Epithelial cell of esophagus (primary cell): ENCODE measurements around the gene AK8.

Experiments used
- DNase-seq: peaks from one replicate; pipeline ENCODE4 v3.0.0; 2010; ENCODE audit warnings: low read depth
- H3K4me3 ChIP-seq: 2 replicates; pipeline ENCODE4 v1.5.1; 2011; ENCODE audit warnings: mild to moderate bottlenecking, low read length, control low read depth
- TF ChIP-seq, protein P1 (sequence below): IDR thresholded peaks from 2 replicates; pipeline ENCODE4 v1.5.1; 2011; ENCODE audit warnings: low read depth, mild to moderate bottlenecking, low read length, control low read depth, inconsistent platforms; ENCODE audit not compliant: insufficient read depth; ENCODE audit errors: missing control alignments

AK8 gene

DNA sequence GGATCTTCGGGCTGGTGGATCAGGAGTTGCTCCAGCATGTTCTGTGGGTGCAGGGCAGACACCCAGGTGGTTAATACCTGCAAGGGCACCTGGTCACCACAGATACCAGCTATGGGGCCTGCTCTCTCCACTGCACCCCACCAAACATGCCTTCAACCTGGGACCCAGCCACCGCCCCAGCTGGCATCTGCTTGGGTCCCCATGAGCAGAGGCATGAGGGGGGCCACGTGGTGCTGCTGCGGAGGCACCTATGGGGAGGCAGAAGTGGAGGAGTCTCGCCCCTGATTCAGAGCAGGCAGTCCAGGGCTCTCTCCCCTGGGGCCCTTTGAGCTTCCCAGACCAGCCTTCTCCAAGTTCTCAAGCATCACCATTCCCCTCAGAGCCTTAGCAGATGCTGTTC, 2.9 kb downstream of the AK8 start:
- no peak overlapping the region for H3K4me3 ChIP-seq
- no peak for DNase-seq
- TF ChIP-seq, protein P1, sequence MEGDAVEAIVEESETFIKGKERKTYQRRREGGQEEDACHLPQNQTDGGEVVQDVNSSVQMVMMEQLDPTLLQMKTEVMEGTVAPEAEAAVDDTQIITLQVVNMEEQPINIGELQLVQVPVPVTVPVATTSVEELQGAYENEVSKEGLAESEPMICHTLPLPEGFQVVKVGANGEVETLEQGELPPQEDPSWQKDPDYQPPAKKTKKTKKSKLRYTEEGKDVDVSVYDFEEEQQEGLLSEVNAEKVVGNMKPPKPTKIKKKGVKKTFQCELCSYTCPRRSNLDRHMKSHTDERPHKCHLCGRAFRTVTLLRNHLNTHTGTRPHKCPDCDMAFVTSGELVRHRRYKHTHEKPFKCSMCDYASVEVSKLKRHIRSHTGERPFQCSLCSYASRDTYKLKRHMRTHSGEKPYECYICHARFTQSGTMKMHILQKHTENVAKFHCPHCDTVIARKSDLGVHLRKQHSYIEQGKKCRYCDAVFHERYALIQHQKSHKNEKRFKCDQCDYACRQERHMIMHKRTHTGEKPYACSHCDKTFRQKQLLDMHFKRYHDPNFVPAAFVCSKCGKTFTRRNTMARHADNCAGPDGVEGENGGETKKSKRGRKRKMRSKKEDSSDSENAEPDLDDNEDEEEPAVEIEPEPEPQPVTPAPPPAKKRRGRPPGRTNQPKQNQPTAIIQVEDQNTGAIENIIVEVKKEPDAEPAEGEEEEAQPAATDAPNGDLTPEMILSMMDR: no peak

DNA sequence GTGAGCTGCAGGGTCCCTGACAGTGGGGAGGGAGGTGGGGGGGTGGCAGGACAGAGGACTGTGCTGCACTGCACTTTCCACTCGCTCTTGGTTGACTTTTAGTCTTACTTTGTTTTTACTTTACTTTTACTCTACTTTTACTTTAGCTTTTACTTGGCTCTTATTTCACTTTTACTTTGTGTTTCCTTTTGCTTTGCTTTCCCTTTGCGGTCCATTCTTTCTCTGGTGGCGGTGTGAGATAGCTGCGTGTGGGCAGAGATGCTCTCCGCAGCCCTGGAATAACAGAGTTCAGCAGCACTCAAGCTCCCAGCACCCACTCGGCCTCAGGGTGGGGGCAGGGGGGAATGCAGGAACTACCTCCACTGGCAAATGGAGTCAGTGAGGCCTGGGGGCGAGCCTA, 4.7 kb downstream of the AK8 start:
- TF ChIP-seq, protein P1: no peak
- H3K4me3 ChIP-seq: no peak overlapping the region
- no peak for DNase-seq

DNA sequence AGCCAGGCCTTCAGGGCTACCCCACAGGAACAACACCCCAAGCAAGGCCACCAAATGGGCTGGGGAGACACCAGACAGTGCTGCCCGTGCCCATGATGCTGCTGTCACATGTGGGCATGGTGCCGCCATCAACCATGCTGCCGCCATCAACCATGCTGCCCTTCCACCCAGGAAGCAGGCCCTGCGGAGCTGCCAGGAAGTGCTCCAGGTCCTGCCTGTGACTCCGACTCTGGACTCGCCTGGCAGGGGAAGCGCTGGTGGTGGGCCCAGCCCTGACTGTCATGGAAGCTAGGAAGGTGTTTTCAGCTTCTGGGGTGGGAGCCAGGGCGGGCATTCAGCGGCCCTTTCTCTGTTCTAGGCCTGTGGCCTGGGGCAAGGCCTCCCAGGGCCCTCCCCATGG, 8.8 kb downstream of the AK8 start:
- DNase-seq: no peak
- TF ChIP-seq, protein P1: no peak
- no peak overlapping the region for H3K4me3 ChIP-seq

DNA sequence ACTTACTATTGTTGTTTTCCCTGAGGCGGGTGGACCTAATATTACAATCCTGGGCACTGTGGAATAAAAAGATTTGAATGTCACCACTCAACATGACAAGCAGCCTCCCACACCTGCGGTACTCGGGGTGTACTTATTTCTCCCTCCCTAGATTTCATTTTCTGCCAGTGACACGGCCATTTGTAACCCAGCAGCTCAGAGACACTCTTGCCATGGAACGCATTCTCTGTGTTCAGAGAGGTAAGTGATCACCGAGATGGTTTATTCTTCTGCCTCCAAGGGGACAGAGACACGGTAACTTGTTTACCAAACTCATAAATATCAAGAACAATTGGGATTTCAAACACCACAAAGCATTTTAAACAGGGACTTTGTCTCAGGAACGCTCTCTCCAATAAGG, 11.2 kb downstream of the AK8 start:
- no peak for DNase-seq
- TF ChIP-seq, protein P1: no peak
- no peak overlapping the region for H3K4me3 ChIP-seq

DNA sequence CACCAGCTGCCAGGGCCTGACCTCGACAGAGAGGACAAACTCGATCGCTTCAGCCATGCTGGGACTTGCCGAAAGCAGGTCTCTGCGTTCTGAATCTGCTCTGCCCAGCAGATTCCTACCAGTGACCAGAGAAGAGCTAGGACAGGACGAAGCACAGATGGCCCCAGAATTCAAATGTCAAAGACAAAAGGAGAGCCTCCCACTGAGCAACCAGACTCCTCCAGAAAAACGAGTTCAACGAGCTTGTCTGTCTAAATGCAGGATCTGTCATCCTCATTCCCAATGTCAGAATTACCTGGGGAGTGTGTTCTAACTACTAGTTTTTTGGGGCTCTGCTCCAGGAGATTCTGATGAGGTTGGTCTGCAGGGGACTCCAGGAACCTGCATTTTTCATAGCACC, 13.4 kb downstream of the AK8 start:
- TF ChIP-seq, protein P1: no peak
- peak; percentile 65 for DNase-seq
- H3K4me3 ChIP-seq: no peak overlapping the region

DNA sequence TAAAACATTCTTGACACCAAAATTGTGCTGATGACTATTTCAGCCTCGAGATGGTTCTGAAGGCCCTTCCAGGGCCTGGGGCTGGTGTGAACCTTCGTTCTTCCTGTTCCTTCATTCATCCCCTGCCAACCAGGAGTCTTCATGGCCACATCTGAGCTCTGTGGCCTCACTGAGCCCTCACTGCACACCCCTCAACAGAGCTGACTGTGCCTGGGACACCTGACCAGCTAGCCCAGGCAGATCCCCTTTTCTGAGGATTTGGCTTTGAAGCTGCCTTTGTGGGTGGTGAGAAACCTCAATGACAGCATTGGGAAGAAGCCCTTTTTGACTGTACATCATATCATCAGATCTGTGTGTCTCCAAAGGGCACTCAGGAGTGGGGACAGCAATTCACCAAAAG, 13.8 kb downstream of the AK8 start:
- TF ChIP-seq, protein P1: no peak
- DNase-seq: no peak

DNA sequence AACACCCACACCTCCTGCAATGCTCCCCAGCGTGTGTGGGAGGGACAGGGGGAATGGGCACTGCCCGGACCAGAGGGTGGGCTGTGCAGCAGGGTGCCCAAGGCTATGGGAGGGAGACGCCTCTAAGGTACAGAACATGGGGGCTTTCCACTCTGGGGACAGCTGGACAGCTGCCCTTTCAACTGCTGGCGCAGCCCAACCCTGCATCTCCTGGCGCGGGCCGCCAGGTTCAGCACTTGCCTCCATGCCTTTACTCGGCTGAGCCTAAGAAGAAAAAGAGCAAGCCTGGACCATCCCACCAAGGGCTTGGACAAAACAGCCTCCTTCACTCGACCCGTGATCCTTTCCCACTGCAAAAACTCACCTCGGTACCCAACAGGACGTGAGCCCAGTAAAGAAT, 15.0 kb downstream of the AK8 start:
- DNase-seq: no peak
- H3K4me3 ChIP-seq: no peak overlapping the region
- TF ChIP-seq, protein P1: no peak

More for the DNA sequence above, 13.8 kb downstream of the AK8 start:
- no peak overlapping the region for H3K4me3 ChIP-seq
